Measurements from ENCODE around the gene AP4S1. TPM values are rescaled to one million over a fixed set of nuclear protein-coding genes. Genes with fewer than 3 reads are reported as not detected.

AP4S1 gene
- total RNA-seq, 1 experiment from 2014 or later = 7.8 TPM

Small RNA genes lying within 50 kb of the gene (small RNA-seq; reads per million reads assigned to genes)
- 0.28 reads per million for gene MIR624
- not detected for gene RNU6-541P

Other genes starting within 250 kb of the AP4S1 start
- 26.5 and 33.7 TPM in 2 replicates for gene COCH, start 151.1 kb upstream of the AP4S1 start, total RNA-seq (2014; rRNA removed; shearing (Covaris generic); ENCODE audit: low replicate concordance)
- gene STRN3, start 730 bp downstream of the AP4S1 start, total RNA-seq (2014; rRNA removed; shearing (Covaris generic); ENCODE audit: low replicate concordance) = 31.3 and 59.0 TPM in 2 replicates
- gene HECTD1, start 182.1 kb downstream of the AP4S1 start, total RNA-seq (2014; rRNA removed; shearing (Covaris generic); ENCODE audit: low replicate concordance) = 314 and 317 TPM in 2 replicates

All from Karpas-422 (cell line).